ENCODE measurements around the gene RAG1. TPM values are rescaled to one million over a fixed set of nuclear protein-coding genes. Genes with fewer than 3 reads are reported as not detected.
"Not testable (repeated sequence)": the region's sequence is repeated elsewhere in the genome, so short reads cannot be mapped to it uniquely, and the experiment has no call there.

RAG1 gene
- total and polyA plus RNA-seq, 2 of the 8 experiments (the other 6 are each of a cell fraction or from before 2014, with no cell fraction given): 0.14 to 0.58 TPM

DNA sequence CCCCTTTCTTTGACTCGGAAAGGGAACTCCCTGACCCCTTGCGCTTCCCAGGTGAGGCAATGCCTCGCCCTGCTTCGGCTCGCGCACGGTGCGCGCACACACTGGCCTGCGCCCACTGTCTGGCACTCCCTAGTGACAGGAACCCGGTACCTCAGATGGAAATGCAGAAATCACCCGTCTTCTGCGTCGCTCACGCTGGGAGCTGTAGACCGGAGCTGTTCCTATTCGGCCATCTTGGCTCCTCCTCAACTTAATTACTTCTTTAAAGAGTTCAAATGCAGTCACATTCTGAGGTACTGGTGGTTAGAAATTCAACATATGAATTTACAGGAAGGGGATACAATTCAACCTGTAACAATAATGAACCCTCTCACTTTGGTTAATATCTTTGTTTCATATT, 10.4 kb upstream of the RAG1 start:
- H4K8ac ChIP-seq (ENCODE audit: extremely low read depth, insufficient read depth, low read length); H2AFZ ChIP-seq (ENCODE audit: low read length); H3K23ac ChIP-seq (ENCODE audit: insufficient read length); H4K20me1 ChIP-seq (replicated peaks in 1 of 2; ENCODE audit: control insufficient read depth in 1 of 2, insufficient read depth in 2 of 2, low read length in 2 of 2); FAIRE-seq; H4K5ac ChIP-seq (ENCODE audit: insufficient read length, low read depth, low read length); H3K27ac ChIP-seq (ENCODE audit: low read depth, low read length); H3K36me3 ChIP-seq (ENCODE audit: control insufficient read depth in 2 of 4, insufficient read depth in 4 of 4, low read length in 3 of 4); H2AK5ac ChIP-seq (ENCODE audit: low read depth, low read length); H3K27me3 ChIP-seq (replicated peaks in 1 of 4; ENCODE audit: control insufficient read depth in 3 of 4, extremely low read depth in 1 of 4, insufficient read depth in 3 of 4, low read length in 3 of 4); H4K91ac ChIP-seq (replicated peaks; ENCODE audit: insufficient read length, low read length); H3K9me3 ChIP-seq (ENCODE audit: insufficient read depth in 2 of 2, low read depth in 1 of 2, low read length in 1 of 2); H3K79me1 ChIP-seq (ENCODE audit: low read depth, low read length); H2BK120ac ChIP-seq (replicated peaks; ENCODE audit: low read depth, low read length); DNase-seq (ENCODE audit: low read depth in 1 of 2, low spot score in 2 of 2); CTCF ChIA-PET (ENCODE audit: partially characterized antibody); H3K18ac ChIP-seq (ENCODE audit: extremely low read depth, low read length); H2BK20ac ChIP-seq (ENCODE audit: low read length); H3K4me2 ChIP-seq (ENCODE audit: insufficient read depth in 1 of 2, low read depth in 2 of 2, low read length in 2 of 2); H2BK5ac ChIP-seq (ENCODE audit: low read depth, low read length); H3K23me2 ChIP-seq (ENCODE audit: low read depth, low read length); H3K4ac ChIP-seq (replicated peaks; ENCODE audit: insufficient read length, low read depth, low read length); H3K79me2 ChIP-seq (ENCODE audit: control insufficient read depth in 1 of 2, insufficient read depth in 2 of 2, low read length in 2 of 2); POLR2A ChIA-PET (ENCODE audit: partially characterized antibody); H3K56ac ChIP-seq (replicated peaks; ENCODE audit: insufficient read length, low read depth, low read length); H2BK12ac ChIP-seq (ENCODE audit: low read depth, low read length); H3K14ac ChIP-seq (ENCODE audit: insufficient read length); H3K9ac ChIP-seq (replicated peaks in 1 of 4; ENCODE audit: extremely low read depth in 1 of 4, low read depth in 3 of 4, low read length in 3 of 4); H2BK15ac ChIP-seq (ENCODE audit: low read length); H3K4me1 ChIP-seq (replicated peaks in 1 of 4; ENCODE audit: control insufficient read depth in 3 of 4, insufficient read depth in 4 of 4, low read length in 3 of 4): not testable (repeated sequence)
- 98% methylated on average over 7 of the region's 17 CpGs; no CpG with 5 or more reads in 1 of the 2 experiments for WGBS, 2 experiments (ENCODE audit: extremely low coverage in 1 of 2, insufficient coverage in 1 of 2, insufficient read length in 1 of 2, insufficient replicate concordance in 2 of 2, low coverage in 1 of 2, low lambda C conversion rate in 2 of 2, missing lambda C conversion rate in 1 of 2)
- H3K4me3 ChIP-seq (ENCODE audit: extremely low read depth in 1 of 4, insufficient read depth in 2 of 4, low read depth in 3 of 4, low read length in 4 of 4): peak overlapping the region in 1 of 4 experiments; percentile 18; a peak in 1 of 8 replicates
- TF ChIP-seq YY1 (IDR thresholded peaks at IDR 0.05; ENCODE audit: low read depth, low read length): 0 out of 2 replicates have a peak, but pooled peaks have one; percentile 32
